C1 segment of cervical spinal cord (tissue), 14 donors: Measurements from ENCODE around the gene NLRP12.
A peak's percentile ranks its signal among the peaks of the same experiment; 100 is the strongest.
"Not testable (repeated sequence)": the region's sequence is repeated elsewhere in the genome, so short reads cannot be mapped to it uniquely, and the experiment has no call there.

ENCODE experiments used
- DNase-seq, 14 donors: peaks; one replicate each; lab custom pipeline; 2025; lab: John Stamatoyannopoulos, UW

The NLRP12 gene

GRCh38 chr19:53782698-53783097, 41.4 kb downstream of the NLRP12 start:
- DNase-seq: no peak

GRCh38 chr19:53781332-53781731, 42.8 kb downstream of the NLRP12 start:
- not testable (repeated sequence) for DNase-seq

GRCh38 chr19:53780506-53780905, 43.6 kb downstream of the NLRP12 start:
- no peak for DNase-seq

GRCh38 chr19:53775524-53775923, 48.6 kb downstream of the NLRP12 start:
- DNase-seq: no peak

GRCh38 chr19:53774491-53774890, 49.6 kb downstream of the NLRP12 start:
- not testable (repeated sequence) for DNase-seq

GRCh38 chr19:53773999-53774398, 50.1 kb downstream of the NLRP12 start:
- no peak for DNase-seq

GRCh38 chr19:53772943-53773342, 51.2 kb downstream of the NLRP12 start:
- DNase-seq: peak in 7 of 14 donors; percentile 0 to 11 (median 1)

GRCh38 chr19:53771144-53771543, 53.0 kb downstream of the NLRP12 start:
- DNase-seq: no peak

- not testable (repeated sequence) for DNase-seq
Measured at GRCh38 chr19:53769696-53770309, 54.3 kb downstream of the NLRP12 start.

GRCh38 chr19:53768401-53768800, 55.7 kb downstream of the NLRP12 start:
- DNase-seq: no peak

GRCh38 chr19:53758991-53759390, 65.1 kb downstream of the NLRP12 start:
- DNase-seq: not testable (repeated sequence)
